GM12875 (cell line): ENCODE results near the gene FGFR3.

Source experiments
- H3K4me3 ChIP-seq: one replicate; pipeline ENCODE4 v1.5.1; 2011; ENCODE audit warnings: low read depth, low read length, control low read depth
- TF ChIP-seq, protein P1 (sequence below): IDR thresholded peaks from 2 replicates; pipeline ENCODE4 v1.5.1; 2011; ENCODE audit warnings: low read depth, mild to moderate bottlenecking, control low read depth, inconsistent platforms, low read length, moderate library complexity, borderline replicate concordance; ENCODE audit not compliant: insufficient read depth

FGFR3 gene

GRCh38 chr4:1846580-1846979 is 53.5 kb downstream of the FGFR3 start:
- TF ChIP-seq, protein P1, sequence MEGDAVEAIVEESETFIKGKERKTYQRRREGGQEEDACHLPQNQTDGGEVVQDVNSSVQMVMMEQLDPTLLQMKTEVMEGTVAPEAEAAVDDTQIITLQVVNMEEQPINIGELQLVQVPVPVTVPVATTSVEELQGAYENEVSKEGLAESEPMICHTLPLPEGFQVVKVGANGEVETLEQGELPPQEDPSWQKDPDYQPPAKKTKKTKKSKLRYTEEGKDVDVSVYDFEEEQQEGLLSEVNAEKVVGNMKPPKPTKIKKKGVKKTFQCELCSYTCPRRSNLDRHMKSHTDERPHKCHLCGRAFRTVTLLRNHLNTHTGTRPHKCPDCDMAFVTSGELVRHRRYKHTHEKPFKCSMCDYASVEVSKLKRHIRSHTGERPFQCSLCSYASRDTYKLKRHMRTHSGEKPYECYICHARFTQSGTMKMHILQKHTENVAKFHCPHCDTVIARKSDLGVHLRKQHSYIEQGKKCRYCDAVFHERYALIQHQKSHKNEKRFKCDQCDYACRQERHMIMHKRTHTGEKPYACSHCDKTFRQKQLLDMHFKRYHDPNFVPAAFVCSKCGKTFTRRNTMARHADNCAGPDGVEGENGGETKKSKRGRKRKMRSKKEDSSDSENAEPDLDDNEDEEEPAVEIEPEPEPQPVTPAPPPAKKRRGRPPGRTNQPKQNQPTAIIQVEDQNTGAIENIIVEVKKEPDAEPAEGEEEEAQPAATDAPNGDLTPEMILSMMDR: no peak
- no peak overlapping the region for H3K4me3 ChIP-seq

- TF ChIP-seq, protein P1: no peak
Measured at GRCh38 chr4:1850276-1850675, 57.2 kb downstream of the FGFR3 start.

GRCh38 chr4:1851160-1851559 is 58.1 kb downstream of the FGFR3 start:
- TF ChIP-seq, protein P1: no peak
- no peak overlapping the region for H3K4me3 ChIP-seq

More at GRCh38 chr4:1850276-1850675, 57.2 kb downstream of the FGFR3 start:
- H3K4me3 ChIP-seq: no peak overlapping the region

DNA sequence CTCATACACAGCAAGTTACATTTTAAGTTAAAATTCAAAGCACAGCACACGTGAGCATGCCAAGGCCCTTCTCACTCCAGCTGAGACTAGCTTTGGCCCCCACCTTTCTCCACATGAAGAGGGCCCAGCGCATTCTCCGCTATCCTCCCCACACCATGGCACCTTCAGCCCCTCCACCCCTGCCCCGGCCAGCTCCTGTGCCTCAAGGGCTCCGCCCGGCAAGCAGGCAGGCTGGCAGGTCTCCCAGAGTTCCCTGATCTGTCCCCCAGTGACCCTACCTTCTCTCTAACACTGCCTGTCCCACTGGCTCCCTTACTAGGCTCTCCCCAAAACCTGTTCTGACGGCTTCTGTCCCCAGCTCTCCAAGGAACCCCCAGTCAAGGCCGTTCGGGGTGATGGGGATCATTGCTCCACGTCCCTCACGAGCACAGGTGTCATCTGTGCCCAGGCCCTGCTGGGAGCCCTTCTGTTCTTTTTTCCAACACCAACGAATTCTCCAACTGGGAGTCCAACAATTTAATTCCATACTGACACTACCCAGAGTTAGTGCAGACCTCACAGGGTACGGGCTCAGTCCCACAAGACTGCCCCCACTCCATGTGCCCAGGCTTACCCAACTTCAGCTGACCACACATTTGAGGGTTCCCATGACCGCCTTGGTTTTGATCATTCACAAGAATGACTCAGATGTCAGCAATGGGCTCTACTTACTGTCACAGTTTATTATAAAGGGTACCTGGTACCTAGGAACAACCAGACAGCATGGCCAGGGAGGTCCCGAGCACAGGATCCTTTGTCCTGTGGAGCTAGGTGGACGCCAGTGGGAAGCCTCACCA is 58.7 kb downstream of the FGFR3 start:
- no peak overlapping the region for H3K4me3 ChIP-seq
- TF ChIP-seq, protein P1: no peak

DNA sequence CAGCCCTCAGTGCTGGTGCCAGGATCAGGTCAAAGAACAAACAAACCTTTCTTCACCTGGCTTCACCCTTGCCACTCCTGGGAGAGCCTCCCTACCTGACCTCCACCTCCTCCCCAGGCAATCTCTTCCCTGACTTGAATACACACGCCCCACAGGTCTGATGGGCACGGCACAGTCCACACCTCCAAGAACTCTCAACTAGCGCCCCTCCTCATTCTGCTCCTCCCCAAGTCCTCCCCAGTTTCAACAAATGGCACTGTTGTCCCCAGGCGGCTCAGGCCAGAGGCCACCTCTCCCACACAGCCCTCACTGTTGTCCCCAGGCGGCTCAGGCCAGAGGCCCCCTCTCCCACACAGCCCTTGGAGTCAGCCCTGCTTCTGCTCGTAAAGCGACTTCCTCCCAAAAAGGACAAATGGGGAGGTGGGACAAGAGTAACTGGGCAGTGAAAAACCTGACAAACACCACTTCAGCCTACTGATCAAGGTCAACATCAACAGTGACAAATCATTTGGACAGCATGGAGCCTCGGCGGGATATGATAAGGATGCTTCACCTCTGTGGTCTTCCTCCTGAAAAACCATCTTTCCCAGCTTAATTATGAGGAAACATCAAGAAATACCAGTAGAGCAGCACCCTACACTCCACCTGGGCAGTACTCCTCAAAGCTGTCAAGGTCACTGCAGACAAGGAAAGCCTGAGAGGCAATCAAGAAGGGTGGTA is 60.0 kb downstream of the FGFR3 start:
- no peak overlapping the region for H3K4me3 ChIP-seq
- TF ChIP-seq, protein P1: no peak

- H3K4me3 ChIP-seq: peak overlapping the region; percentile 74
Measured at GRCh38 chr4:1854752-1855151, 61.7 kb downstream of the FGFR3 start.

More at GRCh38 chr4:1854752-1855151, 61.7 kb downstream of the FGFR3 start:
- TF ChIP-seq, protein P1: no peak
